HepG2 (cell line): ENCODE measurements around the gene CLIC4. TPM values are rescaled to one million over a fixed set of nuclear protein-coding genes. Genes with fewer than 3 reads are reported as not detected.

ENCODE experiments used
- CBX1 ChIP-seq: IDR thresholded peaks from one replicate; pipeline ENCODE4 v1.6.1; 2016; ENCODE audit warnings: antibody characterized with exemption, low read depth
- FUBP1 ChIP-seq: sonication (generic); formaldehyde crosslinking; IDR thresholded peaks from 2 replicates; pipeline ENCODE4 v1.5.1; 2020; ENCODE audit warnings: missing genetic modification reagents, mild to moderate bottlenecking, borderline replicate concordance
- ISX ChIP-seq: sonication (generic); formaldehyde crosslinking; conservative IDR thresholded peaks from 2 replicates; pipeline ENCODE4 v1.5.0; 2020; ENCODE audit warnings: missing genetic modification reagents
- MAFG ChIP-seq: sonication (generic); formaldehyde crosslinking; IDR thresholded peaks from 2 replicates; pipeline ENCODE4 v1.5.1; 2020; ENCODE audit warnings: mild to moderate bottlenecking, missing genetic modification reagents
- MTA1 ChIP-seq: sonication (generic); formaldehyde crosslinking; IDR thresholded peaks from 2 replicates; pipeline ENCODE4 v1.4.0; 2020; ENCODE audit warnings: missing genetic modification reagents, mild to moderate bottlenecking, borderline replicate concordance
- ZNF556 ChIP-seq: sonication (generic); formaldehyde crosslinking; IDR thresholded peaks from 2 replicates; pipeline ENCODE4 v1.4.0; 2020; ENCODE audit warnings: mild to moderate bottlenecking, missing genetic modification reagents, borderline replicate concordance
- ZNF792 ChIP-seq: IDR thresholded peaks from 2 replicates; pipeline ENCODE4 v1.6.1; 2016
- polyA plus RNA-seq, 8 experiments: library from polyadenylated mRNA; depleted of rRNA in 3 of 8; stranded (reverse) in 7 of 8; unstranded in 1 of 8; fragments of >200 nt; fragmentation: Illumina TruSeq in 4 of 8; extraction: Trizol in 4 of 8; gene quantifications; 2 replicates each; pipeline versions ENCODE4 v1.2.1 to v1.2.3, GENCODE V29; 2011 to 2016; ENCODE audit warnings: low read depth in 4 of 8, missing spikeins in 1 of 8, mixed read lengths in 1 of 8; ENCODE audit not compliant: insufficient read depth in 1 of 8
- total RNA-seq, 5 experiments: library from RNA; depleted of rRNA; stranded (reverse); fragments of >200 nt; fragmentation: Illumina TruSeq; extraction: Trizol; gene quantifications; 2 replicates each; pipeline ENCODE4 v1.2.3, GENCODE V29; 2016; ENCODE audit warnings: low read depth in 1 of 5
- TF ChIP-seq, protein P1 (sequence below): sonication (generic); formaldehyde crosslinking; IDR thresholded peaks from 2 replicates; pipeline ENCODE4 v1.4.0; 2020; ENCODE audit warnings: missing genetic modification reagents
- TF ChIP-seq, protein P2 (sequence below): sonication (generic); formaldehyde crosslinking; IDR thresholded peaks from 2 replicates; pipeline ENCODE4 v1.4.0; 2020; ENCODE audit warnings: mild to moderate bottlenecking, missing genetic modification reagents
- TF ChIP-seq, protein P3 (sequence below): IDR thresholded peaks from 2 replicates; pipeline ENCODE4 v1.6.1; 2012; ENCODE audit warnings: low read depth, low read length, improper control_type of control experiment
- TF ChIP-seq, protein P4 (sequence below): sonication (generic); formaldehyde crosslinking; IDR thresholded peaks from 2 replicates; pipeline ENCODE4 v1.4.0; 2020; ENCODE audit warnings: missing genetic modification reagents, mild to moderate bottlenecking, borderline replicate concordance
- TF ChIP-seq, protein P5 (sequence below): sonication (generic); formaldehyde crosslinking; IDR thresholded peaks from 2 replicates; pipeline ENCODE4 v1.4.0; 2020; ENCODE audit warnings: missing genetic modification reagents
- TF ChIP-seq, protein P6 (sequence below): sonication (generic); formaldehyde crosslinking; IDR thresholded peaks from 2 replicates; pipeline ENCODE4 v1.4.0; 2020; ENCODE audit warnings: missing genetic modification reagents

Gene CLIC4
- total and polyA plus RNA-seq, 2 of the 13 experiments (the other 11 are each of a cell fraction or from before 2014, with no cell fraction given), result 23.3 to 77.4 TPM

DNA sequence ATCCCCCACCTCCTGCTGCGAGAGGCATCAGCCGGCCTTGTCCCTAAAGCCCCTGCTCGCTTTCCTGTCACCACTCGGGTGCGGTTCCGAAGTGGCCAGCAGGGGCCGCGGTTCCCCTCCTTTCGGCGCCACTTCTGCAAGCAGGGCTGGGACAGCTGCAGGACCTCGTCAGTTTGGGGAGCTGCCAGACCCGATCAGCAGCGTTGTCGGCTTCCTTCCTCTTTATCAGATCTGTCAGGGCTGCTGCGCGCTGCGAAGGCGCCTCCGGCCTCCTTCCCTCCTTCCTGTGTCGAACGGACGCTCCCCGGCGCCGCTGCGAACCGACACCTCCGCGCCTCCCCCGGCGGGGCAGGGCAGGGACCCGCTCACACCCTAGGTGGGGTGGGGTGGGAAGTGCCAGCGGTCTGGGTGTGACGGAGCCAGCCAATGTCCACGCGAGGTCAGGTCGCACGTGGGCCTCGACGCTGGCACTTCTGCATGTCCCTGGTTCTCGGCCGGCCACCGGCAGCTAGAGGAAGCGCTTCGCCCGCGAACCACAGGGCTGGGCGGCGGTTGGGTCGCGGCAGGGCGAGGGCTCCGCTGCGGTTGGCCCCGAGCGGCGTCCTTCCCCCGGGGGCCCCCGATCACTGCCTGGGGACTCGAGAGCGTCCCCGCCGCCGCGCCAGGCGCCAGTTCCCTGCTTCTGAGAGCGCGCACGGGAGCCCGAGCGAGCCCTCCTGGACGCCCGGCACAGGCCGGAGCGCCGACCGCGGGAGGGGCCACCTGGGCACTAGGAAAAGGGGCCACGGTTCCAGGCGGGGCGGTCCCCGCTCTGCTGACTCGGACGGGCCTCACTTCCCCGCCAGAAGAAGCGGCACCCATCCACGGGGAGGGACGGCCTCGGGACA lies 103.0 kb downstream of the CLIC4 start (continued):
- TF ChIP-seq MTA1 (CRISPR knock-in tag) (0 out of 2 replicates have a peak, but pooled peaks have one; percentile 68), CBX1 (peak; percentile 34), ZNF556 (0 out of 2 replicates have a peak, but pooled peaks have one; percentile 60), ISX (CRISPR knock-in tag) (no peak), MAFG (CRISPR knock-in tag) (0 out of 2 replicates have a peak, but pooled peaks have one; percentile 34), ZNF792 (0 out of 2 replicates have a peak, but pooled peaks have one; percentile 21), FUBP1 (CRISPR knock-in tag) (no peak)
- TF ChIP-seq, protein P1, sequence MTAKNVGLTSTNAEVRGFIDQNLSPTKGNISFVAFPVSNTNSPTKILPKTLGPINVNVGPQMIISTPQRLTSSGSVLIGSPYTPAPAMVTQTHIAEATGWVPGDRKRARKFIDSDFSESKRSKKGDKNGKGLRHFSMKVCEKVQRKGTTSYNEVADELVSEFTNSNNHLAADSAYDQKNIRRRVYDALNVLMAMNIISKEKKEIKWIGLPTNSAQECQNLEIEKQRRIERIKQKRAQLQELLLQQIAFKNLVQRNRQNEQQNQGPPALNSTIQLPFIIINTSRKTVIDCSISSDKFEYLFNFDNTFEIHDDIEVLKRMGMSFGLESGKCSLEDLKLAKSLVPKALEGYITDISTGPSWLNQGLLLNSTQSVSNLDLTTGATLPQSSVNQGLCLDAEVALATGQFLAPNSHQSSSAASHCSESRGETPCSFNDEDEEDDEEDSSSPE, result peak; percentile 60; the same call in 1 of the 2 replicates
- TF ChIP-seq, protein P2, sequence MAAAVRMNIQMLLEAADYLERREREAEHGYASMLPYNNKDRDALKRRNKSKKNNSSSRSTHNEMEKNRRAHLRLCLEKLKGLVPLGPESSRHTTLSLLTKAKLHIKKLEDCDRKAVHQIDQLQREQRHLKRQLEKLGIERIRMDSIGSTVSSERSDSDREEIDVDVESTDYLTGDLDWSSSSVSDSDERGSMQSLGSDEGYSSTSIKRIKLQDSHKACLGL (CRISPR knock-in tag), result peak; percentile 48; the same call in 1 of the 2 replicates
- TF ChIP-seq, protein P3, sequence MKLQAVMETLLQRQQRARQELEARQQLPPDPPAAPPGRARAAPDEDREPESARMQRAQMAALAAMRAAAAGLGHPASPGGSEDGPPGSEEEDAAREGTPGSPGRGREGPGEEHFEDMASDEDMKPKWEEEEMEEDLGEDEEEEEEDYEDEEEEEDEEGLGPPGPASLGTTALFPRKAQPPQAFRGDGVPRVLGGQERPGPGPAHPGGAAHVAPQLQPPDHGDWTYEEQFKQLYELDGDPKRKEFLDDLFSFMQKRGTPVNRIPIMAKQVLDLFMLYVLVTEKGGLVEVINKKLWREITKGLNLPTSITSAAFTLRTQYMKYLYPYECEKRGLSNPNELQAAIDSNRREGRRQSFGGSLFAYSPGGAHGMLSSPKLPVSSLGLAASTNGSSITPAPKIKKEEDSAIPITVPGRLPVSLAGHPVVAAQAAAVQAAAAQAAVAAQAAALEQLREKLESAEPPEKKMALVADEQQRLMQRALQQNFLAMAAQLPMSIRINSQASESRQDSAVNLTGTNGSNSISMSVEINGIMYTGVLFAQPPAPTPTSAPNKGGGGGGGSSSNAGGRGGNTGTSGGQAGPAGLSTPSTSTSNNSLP, result no peak
- TF ChIP-seq, protein P4, sequence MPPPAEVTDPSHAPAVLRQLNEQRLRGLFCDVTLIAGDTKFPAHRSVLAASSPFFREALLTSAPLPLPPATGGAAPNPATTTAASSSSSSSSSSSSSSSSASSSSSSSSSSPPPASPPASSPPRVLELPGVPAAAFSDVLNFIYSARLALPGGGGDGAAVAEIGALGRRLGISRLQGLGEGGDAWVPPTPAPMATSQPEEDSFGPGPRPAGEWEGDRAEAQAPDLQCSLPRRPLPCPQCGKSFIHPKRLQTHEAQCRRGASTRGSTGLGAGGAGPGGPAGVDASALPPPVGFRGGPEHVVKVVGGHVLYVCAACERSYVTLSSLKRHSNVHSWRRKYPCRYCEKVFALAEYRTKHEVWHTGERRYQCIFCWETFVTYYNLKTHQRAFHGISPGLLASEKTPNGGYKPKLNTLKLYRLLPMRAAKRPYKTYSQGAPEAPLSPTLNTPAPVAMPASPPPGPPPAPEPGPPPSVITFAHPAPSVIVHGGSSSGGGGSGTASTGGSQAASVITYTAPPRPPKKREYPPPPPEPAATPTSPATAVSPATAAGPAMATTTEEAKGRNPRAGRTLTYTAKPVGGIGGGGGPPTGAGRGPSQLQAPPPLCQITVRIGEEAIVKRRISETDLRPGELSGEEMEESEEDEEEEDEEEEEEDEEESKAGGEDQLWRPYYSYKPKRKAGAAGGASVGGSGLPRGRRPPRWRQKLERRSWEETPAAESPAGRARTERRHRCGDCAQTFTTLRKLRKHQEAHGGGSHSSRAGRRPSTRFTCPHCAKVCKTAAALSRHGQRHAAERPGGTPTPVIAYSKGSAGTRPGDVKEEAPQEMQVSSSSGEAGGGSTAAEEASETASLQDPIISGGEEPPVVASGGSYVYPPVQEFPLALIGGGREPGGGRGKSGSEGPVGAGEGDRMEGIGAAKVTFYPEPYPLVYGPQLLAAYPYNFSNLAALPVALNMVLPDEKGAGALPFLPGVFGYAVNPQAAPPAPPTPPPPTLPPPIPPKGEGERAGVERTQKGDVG (CRISPR knock-in tag), result 0 out of 2 replicates have a peak, but pooled peaks have one; percentile 53
- TF ChIP-seq, protein P5, sequence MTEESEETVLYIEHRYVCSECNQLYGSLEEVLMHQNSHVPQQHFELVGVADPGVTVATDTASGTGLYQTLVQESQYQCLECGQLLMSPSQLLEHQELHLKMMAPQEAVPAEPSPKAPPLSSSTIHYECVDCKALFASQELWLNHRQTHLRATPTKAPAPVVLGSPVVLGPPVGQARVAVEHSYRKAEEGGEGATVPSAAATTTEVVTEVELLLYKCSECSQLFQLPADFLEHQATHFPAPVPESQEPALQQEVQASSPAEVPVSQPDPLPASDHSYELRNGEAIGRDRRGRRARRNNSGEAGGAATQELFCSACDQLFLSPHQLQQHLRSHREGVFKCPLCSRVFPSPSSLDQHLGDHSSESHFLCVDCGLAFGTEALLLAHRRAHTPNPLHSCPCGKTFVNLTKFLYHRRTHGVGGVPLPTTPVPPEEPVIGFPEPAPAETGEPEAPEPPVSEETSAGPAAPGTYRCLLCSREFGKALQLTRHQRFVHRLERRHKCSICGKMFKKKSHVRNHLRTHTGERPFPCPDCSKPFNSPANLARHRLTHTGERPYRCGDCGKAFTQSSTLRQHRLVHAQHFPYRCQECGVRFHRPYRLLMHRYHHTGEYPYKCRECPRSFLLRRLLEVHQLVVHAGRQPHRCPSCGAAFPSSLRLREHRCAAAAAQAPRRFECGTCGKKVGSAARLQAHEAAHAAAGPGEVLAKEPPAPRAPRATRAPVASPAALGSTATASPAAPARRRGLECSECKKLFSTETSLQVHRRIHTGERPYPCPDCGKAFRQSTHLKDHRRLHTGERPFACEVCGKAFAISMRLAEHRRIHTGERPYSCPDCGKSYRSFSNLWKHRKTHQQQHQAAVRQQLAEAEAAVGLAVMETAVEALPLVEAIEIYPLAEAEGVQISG (CRISPR knock-in tag), result peak; percentile 60
- TF ChIP-seq, protein P6, sequence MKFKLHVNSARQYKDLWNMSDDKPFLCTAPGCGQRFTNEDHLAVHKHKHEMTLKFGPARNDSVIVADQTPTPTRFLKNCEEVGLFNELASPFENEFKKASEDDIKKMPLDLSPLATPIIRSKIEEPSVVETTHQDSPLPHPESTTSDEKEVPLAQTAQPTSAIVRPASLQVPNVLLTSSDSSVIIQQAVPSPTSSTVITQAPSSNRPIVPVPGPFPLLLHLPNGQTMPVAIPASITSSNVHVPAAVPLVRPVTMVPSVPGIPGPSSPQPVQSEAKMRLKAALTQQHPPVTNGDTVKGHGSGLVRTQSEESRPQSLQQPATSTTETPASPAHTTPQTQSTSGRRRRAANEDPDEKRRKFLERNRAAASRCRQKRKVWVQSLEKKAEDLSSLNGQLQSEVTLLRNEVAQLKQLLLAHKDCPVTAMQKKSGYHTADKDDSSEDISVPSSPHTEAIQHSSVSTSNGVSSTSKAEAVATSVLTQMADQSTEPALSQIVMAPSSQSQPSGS (CRISPR knock-in tag), result peak; percentile 25; the same call in 1 of the 2 replicates
